CD14-positive monocyte (primary cell): ENCODE results near the gene ZNF768. TPM values are rescaled to one million over a fixed set of nuclear protein-coding genes. Genes with fewer than 3 reads are reported as not detected.

Source experiments
- DNase-seq, 3 donors: peaks; one replicate each; pipeline ENCODE4 v3.0.0-alpha.2; 2011 to 2022
- H2AFZ ChIP-seq: 2 replicates; pipeline ENCODE4 v1.6.0; 2012; ENCODE audit warnings: mild to moderate bottlenecking, low read depth, low read length, inconsistent platforms; ENCODE audit not compliant: insufficient read depth, poor library complexity, severe bottlenecking
- H3K27ac ChIP-seq, 2 donors: 1 replicate in 1 of 2; 2 replicates in 1 of 2; pipeline ENCODE4 v1.5.1; 2012 to 2013; ENCODE audit warnings: low read length in 2 of 2, control low read depth in 1 of 2, inconsistent platforms in 1 of 2, low read depth in 1 of 2, mild to moderate bottlenecking in 1 of 2
- H3K27me3 ChIP-seq, 2 donors: one replicate each; pipeline versions ENCODE4 v1.6.0 to v1.6.1; 2011 to 2013; ENCODE audit warnings: low read length in 2 of 2; ENCODE audit not compliant: control insufficient read depth in 2 of 2, insufficient read depth in 2 of 2
- H3K36me3 ChIP-seq, 2 donors: replicated peaks in 1 of 2; 1 replicate in 1 of 2; 2 replicates in 1 of 2; pipeline versions ENCODE4 v1.5.1 to v1.6.1; 2012 to 2013; ENCODE audit warnings: low read length in 2 of 2, control low read depth in 1 of 2, inconsistent platforms in 1 of 2, mild to moderate bottlenecking in 1 of 2; ENCODE audit not compliant: insufficient read depth in 2 of 2, control insufficient read depth in 1 of 2
- H3K4me1 ChIP-seq, 2 donors: 1 replicate in 1 of 2; 2 replicates in 1 of 2; pipeline versions ENCODE4 v1.5.1 to v1.6.1; 2012 to 2013; ENCODE audit warnings: low read length in 2 of 2, control low read depth in 1 of 2, inconsistent platforms in 1 of 2, mild to moderate bottlenecking in 1 of 2, moderate library complexity in 1 of 2; ENCODE audit not compliant: insufficient read depth in 2 of 2, control insufficient read depth in 1 of 2
- H3K4me2 ChIP-seq: replicated peaks from 2 replicates; pipeline ENCODE3; 2012; ENCODE audit warnings: low read length, moderate library complexity, mild to moderate bottlenecking; ENCODE audit not compliant: poor library complexity, severe bottlenecking; ENCODE audit errors: extremely low read depth
- H3K4me3 ChIP-seq, 3 experiments: fragments of 200-600 bp in 1 of 3; sonication (generic) in 1 of 3; replicated peaks in 1 of 3; 1 replicate in 2 of 3; 2 replicates in 1 of 3; pipeline ENCODE4 v1.5.1; 2011 to 2013; ENCODE audit warnings: low read length in 3 of 3, mild to moderate bottlenecking in 3 of 3, control low read depth in 2 of 3, low read depth in 2 of 3, inconsistent platforms in 1 of 3, moderate library complexity in 1 of 3
- H3K79me2 ChIP-seq: 2 replicates; pipeline ENCODE4 v1.6.0; 2012; ENCODE audit warnings: mild to moderate bottlenecking, control low read depth, inconsistent platforms, low read length, moderate library complexity; ENCODE audit not compliant: insufficient read depth
- H3K9ac ChIP-seq: 2 replicates; pipeline ENCODE4 v1.6.0; 2017; ENCODE audit warnings: low read length, mild to moderate bottlenecking; ENCODE audit not compliant: insufficient read depth, poor library complexity, severe bottlenecking
- H3K9me3 ChIP-seq, 2 donors: replicated peaks in 1 of 2; 1 replicate in 1 of 2; 2 replicates in 1 of 2; pipeline versions ENCODE4 v1.5.1 to v1.6.1; 2012 to 2013; ENCODE audit warnings: low read length in 2 of 2, control low read depth in 1 of 2; ENCODE audit not compliant: control insufficient read depth in 1 of 2, insufficient read depth in 1 of 2
- H4K20me1 ChIP-seq: 2 replicates; pipeline ENCODE4 v1.6.0; 2012; ENCODE audit warnings: mild to moderate bottlenecking, low read length, control low read depth, moderate library complexity; ENCODE audit not compliant: insufficient read depth
- H3K27ac Mint-ChIP-seq, 7 donors: one replicate each; pipeline ENCODE4 v1.8.0; 2020; ENCODE audit warnings: mild to moderate bottlenecking in 7 of 7, mixed read lengths in 7 of 7, moderate library complexity in 6 of 7, inconsistent platforms in 2 of 7
- H3K27me3 Mint-ChIP-seq, 3 donors: one replicate each; pipeline ENCODE4 v1.8.0; 2021 to 2022; ENCODE audit warnings: low read depth in 3 of 3, mild to moderate bottlenecking in 3 of 3, mixed read lengths in 3 of 3, moderate library complexity in 3 of 3, inconsistent platforms in 1 of 3
- H3K36me3 Mint-ChIP-seq, 2 donors: one replicate each; pipeline ENCODE4 v1.8.0; 2020; ENCODE audit warnings: mixed read lengths in 2 of 2, inconsistent platforms in 1 of 2, mild to moderate bottlenecking in 1 of 2
- H3K4me1 Mint-ChIP-seq: one replicate; pipeline ENCODE4 v1.8.0; 2020; ENCODE audit warnings: mild to moderate bottlenecking, mixed read lengths
- H3K4me3 Mint-ChIP-seq, 2 donors: one replicate each; pipeline ENCODE4 v1.8.0; 2020; ENCODE audit warnings: mild to moderate bottlenecking in 2 of 2, mixed read lengths in 2 of 2, moderate library complexity in 1 of 2
- H3K9me3 Mint-ChIP-seq, 7 donors: one replicate each; pipeline ENCODE4 v1.8.0; 2020 to 2022; ENCODE audit warnings: mixed read lengths in 7 of 7, mild to moderate bottlenecking in 6 of 7, moderate library complexity in 6 of 7, inconsistent platforms in 2 of 7
- WGBS: methylation state at CpG from one replicate; pipeline ENCODE4 v1.1.5; 2013; ENCODE audit warnings: missing lambda C conversion rate; ENCODE audit not compliant: insufficient coverage; 5-methylcytosine and 5-hydroxymethylcytosine counted together
- intact Hi-C, 2 donors: fragments of 100-400 bp; cut with micrococcal nuclease; formaldehyde crosslinking; loops; one replicate each; pipeline versions ENCODE4 v1.15.0 to v1.15.1; 2023
- polyA plus RNA-seq, 3 donors: library from polyadenylated mRNA; depleted of rRNA in 1 of 3; unstranded in 2 of 3; stranded (reverse) in 1 of 3; fragments of 300-500 nt in 2 of 3; fragments of >200 nt in 1 of 3; fragmentation: Illumina TruSeq in 2 of 3; gene quantifications; 1 replicate in 2 of 3; 2 replicates in 1 of 3; pipeline ENCODE4 v1.2.3, GENCODE V29; 2012 to 2021
- TF ChIP-seq, protein P1 (sequence below): fragments of 200-600 bp; IDR thresholded peaks from one replicate; pipeline ENCODE4 v1.8.0; 2022; ENCODE audit warnings: antibody characterized with exemption, mild to moderate bottlenecking

The ZNF768 gene
- polyA plus RNA-seq, 3 donors: 2.8 to 13.4 (median 3.0) TPM

GRCh38 chr16:30535777-30536190 lies 9.4 kb upstream of the ZNF768 start:
- peaks cover 15 to 27% of the 10 kb centered on the region in 2 donors for H3K36me3 Mint-ChIP-seq
- intact Hi-C loops: loop anchor here (1.0 to 5.0 kb wide), 4 partner anchors 8 to 37 kb away; partner anchors contain the start of genes ZNF688 (in 1 of the 2) and ZNF764 (in 1 of the 2)
- H3K79me2 ChIP-seq: peaks cover 37% of the 10 kb centered on the region
- peak overlapping the region; percentile 71 to 91 (median 87) for H3K4me3 ChIP-seq
- WGBS: 0% methylated on average over 6 of the region's 12 CpGs
- H2AFZ ChIP-seq: peak overlapping the region; percentile 88
- peak; percentile 50 to 59 (median 55) for DNase-seq
- no peaks in the 10 kb centered on the region for H3K27me3 ChIP-seq
- peak overlapping the region; percentile 90 to 97 for H3K4me3 Mint-ChIP-seq
- no peaks in the 10 kb centered on the region for H3K9me3 ChIP-seq
- H3K9ac ChIP-seq: no peak overlapping the region
- H3K4me2 ChIP-seq: peak overlapping the region; percentile 88
- peaks cover 0 to 6% (median 2%) of the 10 kb centered on the region in 3 donors for H3K27me3 Mint-ChIP-seq
- no peaks in the 10 kb centered on the region for H3K9me3 Mint-ChIP-seq
- H3K27ac ChIP-seq: peak overlapping the region; percentile 76 to 80
- H3K36me3 ChIP-seq: peaks cover 18 to 23% of the 10 kb centered on the region in 2 donors
- H4K20me1 ChIP-seq: no peaks in the 10 kb centered on the region
- peaks cover 28 to 35% of the 10 kb centered on the region in 2 donors for H3K4me1 ChIP-seq
- H3K4me1 Mint-ChIP-seq: peaks cover 34% of the 10 kb centered on the region
- peak overlapping the region; percentile 87 to 94 (median 91) for H3K27ac Mint-ChIP-seq
- TF ChIP-seq, protein P1, sequence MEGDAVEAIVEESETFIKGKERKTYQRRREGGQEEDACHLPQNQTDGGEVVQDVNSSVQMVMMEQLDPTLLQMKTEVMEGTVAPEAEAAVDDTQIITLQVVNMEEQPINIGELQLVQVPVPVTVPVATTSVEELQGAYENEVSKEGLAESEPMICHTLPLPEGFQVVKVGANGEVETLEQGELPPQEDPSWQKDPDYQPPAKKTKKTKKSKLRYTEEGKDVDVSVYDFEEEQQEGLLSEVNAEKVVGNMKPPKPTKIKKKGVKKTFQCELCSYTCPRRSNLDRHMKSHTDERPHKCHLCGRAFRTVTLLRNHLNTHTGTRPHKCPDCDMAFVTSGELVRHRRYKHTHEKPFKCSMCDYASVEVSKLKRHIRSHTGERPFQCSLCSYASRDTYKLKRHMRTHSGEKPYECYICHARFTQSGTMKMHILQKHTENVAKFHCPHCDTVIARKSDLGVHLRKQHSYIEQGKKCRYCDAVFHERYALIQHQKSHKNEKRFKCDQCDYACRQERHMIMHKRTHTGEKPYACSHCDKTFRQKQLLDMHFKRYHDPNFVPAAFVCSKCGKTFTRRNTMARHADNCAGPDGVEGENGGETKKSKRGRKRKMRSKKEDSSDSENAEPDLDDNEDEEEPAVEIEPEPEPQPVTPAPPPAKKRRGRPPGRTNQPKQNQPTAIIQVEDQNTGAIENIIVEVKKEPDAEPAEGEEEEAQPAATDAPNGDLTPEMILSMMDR: peak; percentile 43

DNA sequence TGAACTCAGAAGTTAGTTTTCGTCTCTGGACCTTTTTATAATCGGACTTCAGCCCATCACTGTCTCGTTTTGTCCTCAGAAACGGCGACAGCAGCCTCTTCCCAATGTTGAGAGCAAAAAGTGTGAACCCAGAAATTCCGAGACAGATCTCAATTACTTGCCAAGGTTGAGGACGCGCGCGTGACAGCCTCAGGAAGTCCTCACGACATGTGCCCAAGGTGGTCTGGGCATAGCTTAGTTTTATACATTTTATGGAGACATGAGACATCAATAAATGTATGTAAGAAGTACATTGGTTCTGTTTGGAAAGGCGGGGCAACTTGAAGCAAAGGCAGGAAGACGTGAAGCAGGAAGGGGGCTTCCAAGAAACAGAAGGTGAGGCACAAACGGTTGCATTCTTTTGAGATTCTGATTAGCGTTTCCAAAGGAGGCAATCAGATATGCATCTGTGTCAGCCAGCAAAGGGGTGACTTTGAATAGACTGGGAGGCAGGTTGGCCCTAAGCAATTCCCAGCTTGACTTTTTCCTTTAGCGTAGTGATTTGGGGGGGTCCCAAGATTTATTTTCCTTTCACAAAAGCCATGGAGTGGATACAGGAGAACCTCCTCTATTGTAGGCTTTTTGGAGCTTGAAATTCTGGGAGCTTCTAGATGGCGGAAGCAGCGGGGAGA lies 8.9 kb upstream of the ZNF768 start:
- Mint-ChIP-seq H3K4me1 (peaks cover 34% of the 10 kb centered on the region), H3K27ac (peak overlapping the region; percentile 87 to 94 (median 91)), H3K36me3 (peaks cover 20 to 30% of the 10 kb centered on the region in 2 donors), H3K27me3 (peaks cover 0 to 6% (median 2%) of the 10 kb centered on the region in 3 donors), H3K9me3 (no peaks in the 10 kb centered on the region), H3K4me3 (peak overlapping the region; percentile 90 to 97)
- intact Hi-C loops: loop anchor here (1.0 to 5.0 kb wide), 4 partner anchors 8 to 37 kb away; partner anchors contain the start of genes ZNF688 (in 1 of the 2) and ZNF764 (in 1 of the 2)
- Histone ChIP-seq H3K4me2 (peak overlapping the region; percentile 88), H3K79me2 (peaks cover 41% of the 10 kb centered on the region), H3K9ac (peak overlapping the region; percentile 82), H3K27me3 (no peaks in the 10 kb centered on the region), H3K9me3 (no peaks in the 10 kb centered on the region), H3K27ac (peak overlapping the region; percentile 76 to 80), H3K4me1 (peaks cover 28 to 35% of the 10 kb centered on the region in 2 donors), H3K36me3 (peaks cover 21 to 28% of the 10 kb centered on the region in 2 donors), H3K4me3 (peak overlapping the region; percentile 71 to 91 (median 87)), H4K20me1 (no peaks in the 10 kb centered on the region), H2AFZ (peak overlapping the region; percentile 88)
- TF ChIP-seq, protein P1: no peak
- DNase-seq: no peak
- 0% methylated on average over 13 of the region's 18 CpGs for WGBS
